ENCODE results near the gene ALPL.

- TF ChIP-seq CTCF (IDR thresholded peaks at IDR 0.05 in 2 of 3, conservative IDR thresholded peaks at IDR 0.05 in 1 of 3; ENCODE audit: control insufficient read depth in 2 of 3, extremely low read depth in 1 of 3, insufficient read depth in 1 of 3, low read depth in 3 of 3, low read length in 3 of 3), result no peak
- no peak for TF ChIP-seq POLR2A (IDR thresholded peaks at IDR 0.05; ENCODE audit: low read depth, low read length)
- no peak for TF ChIP-seq RCOR1 (conservative IDR thresholded peaks at IDR 0.05; ENCODE audit: low read depth, low read length)
- TF ChIP-seq HDAC2 (IDR thresholded peaks at IDR 0.05), result no peak
Observed at GRCh38 chr1:21507511-21508270, 1.5 kb upstream of the ALPL start.

Data from GM12878 (cell line).